Left forelimb (tissue), 1 donor: ENCODE data around the gene ATP8A1.

Experiments
- DNase-seq: peaks from one replicate; pipeline ENCODE4 v3.0.0-alpha.2; 2018; ENCODE audit warnings: low spot score

ATP8A1 gene

GRCh38 chr4:42570221-42570620, 86.7 kb downstream of the ATP8A1 start:
- no peak for DNase-seq

- DNase-seq, result no peak
Measured at GRCh38 chr4:42568610-42569207, 88.2 kb downstream of the ATP8A1 start.

GRCh38 chr4:42566835-42567234, 90.1 kb downstream of the ATP8A1 start:
- DNase-seq, result no peak

GRCh38 chr4:42562016-42562415, 94.9 kb downstream of the ATP8A1 start:
- no peak for DNase-seq

GRCh38 chr4:42561031-42561430, 95.9 kb downstream of the ATP8A1 start:
- DNase-seq, result no peak

GRCh38 chr4:42560467-42560861, 96.4 kb downstream of the ATP8A1 start:
- DNase-seq, result no peak

GRCh38 chr4:42558156-42558555, 98.7 kb downstream of the ATP8A1 start:
- no peak for DNase-seq

GRCh38 chr4:42555828-42556227, 101.1 kb downstream of the ATP8A1 start:
- DNase-seq, result no peak

- no peak for DNase-seq
Measured at GRCh38 chr4:42554072-42554471, 102.8 kb downstream of the ATP8A1 start.

GRCh38 chr4:42549896-42550295, 107.0 kb downstream of the ATP8A1 start:
- DNase-seq, result no peak

- no peak for DNase-seq
Measured at GRCh38 chr4:42547805-42548204, 109.1 kb downstream of the ATP8A1 start.

- DNase-seq, result no peak
Measured at GRCh38 chr4:42543762-42544161, 113.1 kb downstream of the ATP8A1 start.

- no peak for DNase-seq
Measured at GRCh38 chr4:42543126-42543525, 113.8 kb downstream of the ATP8A1 start.

GRCh38 chr4:42541647-42542046, 115.3 kb downstream of the ATP8A1 start:
- no peak for DNase-seq

GRCh38 chr4:42533042-42533441, 123.9 kb downstream of the ATP8A1 start:
- no peak for DNase-seq

GRCh38 chr4:42531341-42532030, 125.4 kb downstream of the ATP8A1 start:
- DNase-seq, result no peak

- DNase-seq, result no peak
Measured at GRCh38 chr4:42523066-42523718, 133.7 kb downstream of the ATP8A1 start.

GRCh38 chr4:42519803-42520417, 137.0 kb downstream of the ATP8A1 start:
- no peak for DNase-seq

- no peak for DNase-seq
Measured at GRCh38 chr4:42515156-42515884, 141.6 kb downstream of the ATP8A1 start.

- DNase-seq, result no peak
Measured at GRCh38 chr4:42513748-42514492, 143.0 kb downstream of the ATP8A1 start.

GRCh38 chr4:42512226-42512625, 144.7 kb downstream of the ATP8A1 start:
- DNase-seq, result no peak

GRCh38 chr4:42510225-42510624, 146.7 kb downstream of the ATP8A1 start:
- DNase-seq, result no peak
